OCI-LY3 (cell line): ENCODE measurements around the gene TMEM151A.
A peak's percentile ranks its signal among the peaks of the same experiment; 100 is the strongest.

Experiments
- H2AFZ ChIP-seq: fragments of 200-600, 300-600 bp; shearing (Covaris generic); 2 replicates; pipeline ENCODE4 v1.6.0; 2014; ENCODE audit warnings: antibody characterized with exemption, low read depth, low read length
- H3K27ac ChIP-seq: fragments of 200-600, 300-600 bp; sonication (generic); 2 replicates; pipeline ENCODE4 v1.5.1; 2014; ENCODE audit warnings: mild to moderate bottlenecking, low read length, moderate library complexity, mixed read lengths
- H3K27me3 ChIP-seq: fragments of 200-600, 300-600 bp; sonication (generic); 2 replicates; pipeline ENCODE4 v1.6.1; 2014; ENCODE audit warnings: low read depth, low read length, mixed read lengths
- H3K36me3 ChIP-seq: fragments of 200-600, 300-600 bp; sonication (generic); replicated peaks from 2 replicates; pipeline ENCODE3; 2014; ENCODE audit warnings: low read depth, low read length, mixed read lengths
- H3K4me1 ChIP-seq: fragments of 300-600, 200-600 bp; sonication (generic); 2 replicates; pipeline ENCODE4 v1.6.1; 2014; ENCODE audit warnings: low read length, mixed read lengths
- H3K4me2 ChIP-seq: fragments of 200-600, 300-600 bp; sonication (generic); 2 replicates; pipeline ENCODE4 v1.6.1; 2014; ENCODE audit warnings: low read length, mixed read lengths
- H3K4me3 ChIP-seq: fragments of 300-600, 200-600 bp; sonication (generic); 2 replicates; pipeline ENCODE4 v1.5.1; 2014; ENCODE audit warnings: antibody characterized with exemption, mild to moderate bottlenecking, low read length, moderate library complexity
- H3K79me2 ChIP-seq: fragments of 300-600, 200-600 bp; shearing (Covaris generic); 2 replicates; pipeline ENCODE4 v1.6.1; 2014; ENCODE audit warnings: mild to moderate bottlenecking, low read length, mixed read lengths
- H3K9ac ChIP-seq: fragments of 300-600, 200-600 bp; shearing (Covaris generic); 2 replicates; pipeline ENCODE4 v1.6.0; 2014; ENCODE audit warnings: mild to moderate bottlenecking, low read length, moderate library complexity
- H3K9me3 ChIP-seq: fragments of 200-600, 300-600 bp; shearing (Covaris generic); 2 replicates; pipeline ENCODE4 v1.6.1; 2014; ENCODE audit warnings: low read length, mixed read lengths; ENCODE audit not compliant: insufficient read depth
- H4K20me1 ChIP-seq: fragments of 200-600, 300-600 bp; sonication (generic); 2 replicates; pipeline ENCODE4 v1.6.1; 2016; ENCODE audit warnings: low read length, mixed read lengths; ENCODE audit not compliant: insufficient read depth
- EZH2phosphoT487 ChIP-seq: fragments of 200-600 bp; shearing (Covaris generic); IDR thresholded peaks from 2 replicates; pipeline ENCODE4 v1.6.1; 2018; ENCODE audit warnings: antibody characterized with exemption, mixed run types, low read depth
- TF ChIP-seq, protein P1 (sequence below): fragments of 200-600, 300-600 bp; sonication (generic); IDR thresholded peaks from 2 replicates; pipeline ENCODE4 v1.5.1; 2014; ENCODE audit warnings: antibody characterized with exemption, low read length, low read depth

TMEM151A gene

GRCh38 chr11:66268952-66269905, 22.5 kb upstream of the TMEM151A start:
- peaks cover 7% of the 10 kb centered on the region for H3K4me1 ChIP-seq
- H4K20me1 ChIP-seq = peaks cover 17% of the 10 kb centered on the region
- peaks cover 29% of the 10 kb centered on the region for H3K36me3 ChIP-seq
- H3K9me3 ChIP-seq = no peaks in the 10 kb centered on the region
- no peak for TF ChIP-seq EZH2phosphoT487
- TF ChIP-seq, protein P1, sequence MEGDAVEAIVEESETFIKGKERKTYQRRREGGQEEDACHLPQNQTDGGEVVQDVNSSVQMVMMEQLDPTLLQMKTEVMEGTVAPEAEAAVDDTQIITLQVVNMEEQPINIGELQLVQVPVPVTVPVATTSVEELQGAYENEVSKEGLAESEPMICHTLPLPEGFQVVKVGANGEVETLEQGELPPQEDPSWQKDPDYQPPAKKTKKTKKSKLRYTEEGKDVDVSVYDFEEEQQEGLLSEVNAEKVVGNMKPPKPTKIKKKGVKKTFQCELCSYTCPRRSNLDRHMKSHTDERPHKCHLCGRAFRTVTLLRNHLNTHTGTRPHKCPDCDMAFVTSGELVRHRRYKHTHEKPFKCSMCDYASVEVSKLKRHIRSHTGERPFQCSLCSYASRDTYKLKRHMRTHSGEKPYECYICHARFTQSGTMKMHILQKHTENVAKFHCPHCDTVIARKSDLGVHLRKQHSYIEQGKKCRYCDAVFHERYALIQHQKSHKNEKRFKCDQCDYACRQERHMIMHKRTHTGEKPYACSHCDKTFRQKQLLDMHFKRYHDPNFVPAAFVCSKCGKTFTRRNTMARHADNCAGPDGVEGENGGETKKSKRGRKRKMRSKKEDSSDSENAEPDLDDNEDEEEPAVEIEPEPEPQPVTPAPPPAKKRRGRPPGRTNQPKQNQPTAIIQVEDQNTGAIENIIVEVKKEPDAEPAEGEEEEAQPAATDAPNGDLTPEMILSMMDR = peak; percentile 23; the same call in 1 of the 2 replicates
- H3K27me3 ChIP-seq = no peaks in the 10 kb centered on the region
- H3K27ac ChIP-seq = peak overlapping the region; percentile 65
- no peak overlapping the region for H2AFZ ChIP-seq
- peaks cover 31% of the 10 kb centered on the region for H3K79me2 ChIP-seq
- H3K9ac ChIP-seq = peak overlapping the region; percentile 95
- H3K4me2 ChIP-seq = peak overlapping the region; percentile 96
- peak overlapping the region; percentile 90 for H3K4me3 ChIP-seq

- H3K9me3 ChIP-seq = no peaks in the 10 kb centered on the region
- H3K36me3 ChIP-seq = peaks cover 39% of the 10 kb centered on the region
- no peak overlapping the region for H3K9ac ChIP-seq
- peaks cover 31% of the 10 kb centered on the region for H3K79me2 ChIP-seq
- H4K20me1 ChIP-seq = peaks cover 20% of the 10 kb centered on the region
- no peak overlapping the region for H3K4me3 ChIP-seq
- H3K27ac ChIP-seq = no peak overlapping the region
- no peak overlapping the region for H2AFZ ChIP-seq
- no peak overlapping the region for H3K4me2 ChIP-seq
- H3K4me1 ChIP-seq = peaks cover 7% of the 10 kb centered on the region
- H3K27me3 ChIP-seq = no peaks in the 10 kb centered on the region
- TF ChIP-seq, protein P1 = no peak
- TF ChIP-seq EZH2phosphoT487 = no peak
Measured at GRCh38 chr11:66271816-66272215, 19.9 kb upstream of the TMEM151A start.

GRCh38 chr11:66272596-66272995, 19.1 kb upstream of the TMEM151A start:
- no peak overlapping the region for H3K4me3 ChIP-seq
- peaks cover 39% of the 10 kb centered on the region for H3K36me3 ChIP-seq
- H2AFZ ChIP-seq = no peak overlapping the region
- H3K9ac ChIP-seq = no peak overlapping the region
- H3K27ac ChIP-seq = no peak overlapping the region
- H3K79me2 ChIP-seq = peaks cover 31% of the 10 kb centered on the region
- H4K20me1 ChIP-seq = peaks cover 20% of the 10 kb centered on the region
- H3K9me3 ChIP-seq = no peaks in the 10 kb centered on the region
- H3K4me2 ChIP-seq = no peak overlapping the region
- TF ChIP-seq, protein P1 = no peak
- TF ChIP-seq EZH2phosphoT487 = no peak
- H3K27me3 ChIP-seq = no peaks in the 10 kb centered on the region
- peaks cover 10% of the 10 kb centered on the region for H3K4me1 ChIP-seq

DNA sequence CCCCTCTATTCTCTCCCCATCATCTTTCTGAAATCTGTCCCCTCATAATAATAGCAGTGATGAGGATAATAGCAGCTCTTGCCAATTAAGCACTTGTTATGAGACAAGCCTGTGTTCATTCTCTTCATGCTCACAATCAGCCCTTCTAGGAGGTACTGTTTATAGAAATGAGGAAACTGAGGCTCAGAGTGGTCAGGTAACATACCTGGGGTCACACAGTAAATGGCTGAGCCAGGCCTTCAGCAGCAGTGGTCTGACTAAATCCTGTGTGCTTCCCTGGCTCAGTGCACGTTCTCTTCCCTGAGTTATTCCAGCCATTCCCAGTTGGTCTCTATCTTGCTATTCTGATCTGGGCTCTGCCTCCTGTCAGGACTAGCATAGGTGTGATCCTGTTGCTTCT, 17.5 kb upstream of the TMEM151A start:
- Histone ChIP-seq H3K4me2 (no peak overlapping the region), H3K9me3 (no peaks in the 10 kb centered on the region), H3K36me3 (peaks cover 39% of the 10 kb centered on the region), H3K27ac (no peak overlapping the region), H3K4me1 (peaks cover 14% of the 10 kb centered on the region), H2AFZ (no peak overlapping the region), H3K4me3 (no peak overlapping the region), H3K27me3 (no peaks in the 10 kb centered on the region), H4K20me1 (peaks cover 20% of the 10 kb centered on the region), H3K9ac (no peak overlapping the region), H3K79me2 (peaks cover 25% of the 10 kb centered on the region)
- TF ChIP-seq, protein P1 = no peak
- no peak for TF ChIP-seq EZH2phosphoT487
